Sigmoid colon (tissue), 7 donors: ENCODE data around the gene DIP2C. TPM values are rescaled to one million over a fixed set of nuclear protein-coding genes. Genes with fewer than 3 reads are reported as not detected.

Experiments used
- DNase-seq: peaks from one replicate; pipeline ENCODE4 v3.0.0-alpha.2; 2019
- H3K27ac ChIP-seq, 4 donors: fragments of 200-600 bp; sonication (generic); one replicate each; pipeline ENCODE4 v1.5.1; 2016 to 2019; ENCODE audit warnings: mild to moderate bottlenecking in 1 of 4
- H3K27me3 ChIP-seq, 3 donors: fragments of 200-600 bp; sonication (generic); one replicate each; pipeline ENCODE4 v1.5.1; 2019; ENCODE audit warnings: mild to moderate bottlenecking in 1 of 3
- H3K36me3 ChIP-seq, 4 donors: fragments of 200-600 bp; sonication (generic); one replicate each; pipeline ENCODE4 v1.5.1; 2016 to 2019
- H3K4me1 ChIP-seq, 4 donors: fragments of 200-600 bp; sonication (generic); one replicate each; pipeline ENCODE4 v1.5.1; 2017 to 2019
- H3K4me3 ChIP-seq, 4 donors: fragments of 200-600 bp; sonication (generic); one replicate each; pipeline ENCODE4 v1.5.1; 2017 to 2019; ENCODE audit warnings: mild to moderate bottlenecking in 2 of 4, moderate library complexity in 1 of 4
- H3K9me3 ChIP-seq, 4 donors: fragments of 200-600 bp in 3 of 4; sonication (generic) in 3 of 4; one replicate each; pipeline versions ENCODE4 v1.5.1 to v1.6.1; 2013 to 2019
- EP300 ChIP-seq, 4 donors: sonication (generic); formaldehyde crosslinking; IDR thresholded peaks; one replicate each; pipeline ENCODE4 v1.6.1; 2017; ENCODE audit warnings: antibody characterized with exemption in 4 of 4
- POLR2A ChIP-seq, 2 donors: fragments of 450-650 bp; IDR thresholded peaks; one replicate each; pipeline ENCODE4 v1.6.1; 2016; ENCODE audit warnings: antibody characterized with exemption in 2 of 2, mild to moderate bottlenecking in 2 of 2, moderate library complexity in 2 of 2
- POLR2AphosphoS5 ChIP-seq, 4 donors: sonication (generic); formaldehyde crosslinking; IDR thresholded peaks; one replicate each; pipeline ENCODE4 v1.6.1; 2017; ENCODE audit warnings: antibody characterized with exemption in 4 of 4
- WGBS, 2 donors: extraction: QIAGEN DNeasy Blood & Tissue Kit; methylation state at CpG; one replicate each; pipeline ENCODE4 v1.1.7; 2013; 5-methylcytosine and 5-hydroxymethylcytosine counted together
- intact Hi-C: fragments of 100-400 bp; cut with DNase I; formaldehyde crosslinking; loops from one replicate; pipeline ENCODE4 v1.15.1; 2023
- polyA plus RNA-seq, 3 donors: library from polyadenylated mRNA; stranded (reverse); fragments of 200-250 nt; gene quantifications; one replicate each; pipeline ENCODE4 v1.2.3, GENCODE V29; 2013
- total RNA-seq, 4 donors: library from RNA; depleted of rRNA; stranded (reverse); fragments of >200 nt; gene quantifications; one replicate each; pipeline ENCODE4 v1.1.0, GENCODE V29; 2016
- TF ChIP-seq, protein P1 (sequence below), 4 experiments: fragments of 450-650 bp in 3 of 4; fragments of 200-600 bp in 1 of 4; IDR thresholded peaks; one replicate each; pipeline ENCODE4 v1.5.1; 2016 to 2019; ENCODE audit warnings: antibody characterized with exemption in 4 of 4, mild to moderate bottlenecking in 3 of 4, moderate library complexity in 2 of 4
- donor health status: healthy with polysubstance abuse.
- donor health status: Bipolar disorder and iron deficiency.
- donor health status: healthy.

The DIP2C gene
- total and polyA plus RNA-seq, 7 donors: 1.8 to 67.9 (median 42.1) TPM

GRCh38 chr10:486206-486605, 203.3 kb downstream of the DIP2C start:
- H3K4me1 ChIP-seq: peaks cover 0 to 83% (median 70%) of the 10 kb centered on the region in 4 donors
- H3K4me3 ChIP-seq: no peak overlapping the region
- intact Hi-C loops: no loop called here
- H3K9me3 ChIP-seq: no peaks in the 10 kb centered on the region
- 70 to 79% methylated on average over 11 of the region's 11 CpGs for WGBS, 2 donors
- no peaks in the 10 kb centered on the region for H3K36me3 ChIP-seq
- H3K27ac ChIP-seq: peak overlapping the region; percentile 82 to 90 (median 86)
- H3K27me3 ChIP-seq: no peaks in the 10 kb centered on the region
- TF ChIP-seq EP300 (IDR thresholded peaks at IDR 0.05) (peak in 1 of 4 donors; percentile 50), POLR2A (IDR thresholded peaks at IDR 0.05) (no peak), POLR2AphosphoS5 (IDR thresholded peaks at IDR 0.05) (peak in 2 of 4 donors; percentile 4 to 35)
- TF ChIP-seq, protein P1, sequence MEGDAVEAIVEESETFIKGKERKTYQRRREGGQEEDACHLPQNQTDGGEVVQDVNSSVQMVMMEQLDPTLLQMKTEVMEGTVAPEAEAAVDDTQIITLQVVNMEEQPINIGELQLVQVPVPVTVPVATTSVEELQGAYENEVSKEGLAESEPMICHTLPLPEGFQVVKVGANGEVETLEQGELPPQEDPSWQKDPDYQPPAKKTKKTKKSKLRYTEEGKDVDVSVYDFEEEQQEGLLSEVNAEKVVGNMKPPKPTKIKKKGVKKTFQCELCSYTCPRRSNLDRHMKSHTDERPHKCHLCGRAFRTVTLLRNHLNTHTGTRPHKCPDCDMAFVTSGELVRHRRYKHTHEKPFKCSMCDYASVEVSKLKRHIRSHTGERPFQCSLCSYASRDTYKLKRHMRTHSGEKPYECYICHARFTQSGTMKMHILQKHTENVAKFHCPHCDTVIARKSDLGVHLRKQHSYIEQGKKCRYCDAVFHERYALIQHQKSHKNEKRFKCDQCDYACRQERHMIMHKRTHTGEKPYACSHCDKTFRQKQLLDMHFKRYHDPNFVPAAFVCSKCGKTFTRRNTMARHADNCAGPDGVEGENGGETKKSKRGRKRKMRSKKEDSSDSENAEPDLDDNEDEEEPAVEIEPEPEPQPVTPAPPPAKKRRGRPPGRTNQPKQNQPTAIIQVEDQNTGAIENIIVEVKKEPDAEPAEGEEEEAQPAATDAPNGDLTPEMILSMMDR (IDR thresholded peaks at IDR 0.05): no peak
- peak; percentile 86 for DNase-seq

DNA sequence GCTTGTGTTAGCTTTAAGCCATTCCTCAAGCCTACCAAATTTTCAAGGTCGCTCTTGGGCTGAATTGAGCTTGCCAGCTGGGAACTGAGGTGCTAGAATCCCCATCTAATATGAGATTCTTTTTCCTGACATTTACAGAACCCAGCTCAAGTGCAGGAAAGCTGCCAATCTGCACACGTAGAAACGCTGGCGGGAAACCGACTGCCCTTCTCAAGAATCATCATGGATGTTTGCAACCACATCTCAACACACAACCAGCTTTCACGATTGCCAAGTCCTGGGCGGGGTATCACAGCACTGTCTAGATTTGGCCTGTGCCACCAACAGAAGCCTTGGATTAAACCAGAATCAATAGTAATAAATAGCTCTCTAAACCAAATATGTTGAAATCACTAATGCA, 203.7 kb downstream of the DIP2C start:
- Histone ChIP-seq H3K4me3 (no peak overlapping the region), H3K27ac (peak overlapping the region; percentile 82 to 90 (median 86)), H3K27me3 (no peaks in the 10 kb centered on the region), H3K4me1 (peaks cover 0 to 85% (median 71%) of the 10 kb centered on the region in 4 donors), H3K9me3 (no peaks in the 10 kb centered on the region), H3K36me3 (no peaks in the 10 kb centered on the region)
- peak; percentile 86 for DNase-seq
- intact Hi-C loops: no loop called here
- peak in 3 of 4 donors; percentile 54 to 63 (median 58) for TF ChIP-seq POLR2AphosphoS5 (IDR thresholded peaks at IDR 0.05)
- TF ChIP-seq, protein P1 (IDR thresholded peaks at IDR 0.05): no peak
- TF ChIP-seq EP300 (IDR thresholded peaks at IDR 0.05): peak in 3 of 4 donors; percentile 56 to 86 (median 61)
- WGBS, 2 donors: 79 to 87% methylated on average over 7 of the region's 7 CpGs

DNA sequence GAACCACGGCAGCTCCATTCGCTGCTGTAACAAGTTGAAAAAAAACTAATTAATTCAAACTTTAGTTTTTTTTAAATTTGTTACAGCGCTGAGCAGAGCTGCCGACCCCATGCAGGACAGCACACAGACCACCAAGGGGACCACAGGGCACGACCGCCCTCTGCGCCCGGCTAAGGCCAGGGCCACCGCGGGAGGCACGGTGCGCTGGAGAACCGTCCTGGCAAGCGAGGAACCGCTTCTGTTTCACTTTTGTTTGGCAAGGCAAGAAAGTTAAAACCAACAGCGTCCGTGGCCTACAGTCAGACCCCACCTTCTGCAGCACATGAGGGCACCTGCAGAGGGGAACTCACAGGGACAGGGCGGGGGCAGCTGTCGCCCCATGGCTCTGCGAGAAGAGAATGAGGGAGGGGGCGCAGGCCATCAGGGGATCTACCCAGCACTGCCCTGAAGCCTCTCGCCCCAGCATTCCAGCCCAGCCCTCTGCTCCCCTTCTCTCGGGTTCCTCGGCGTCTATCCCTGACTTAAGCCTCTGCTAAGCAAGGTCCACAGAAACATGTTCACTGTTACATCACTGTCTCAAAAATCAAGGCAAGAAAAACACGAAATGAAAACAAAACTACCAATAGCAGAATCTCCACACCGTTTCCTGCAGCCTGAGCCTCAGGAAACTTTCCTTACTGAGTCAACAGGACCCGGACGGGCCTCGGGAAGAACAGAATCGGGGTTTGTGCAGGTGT, 204.4 kb downstream of the DIP2C start:
- H3K4me1 ChIP-seq: peaks cover 0 to 82% (median 66%) of the 10 kb centered on the region in 4 donors
- 68 to 78% methylated on average over 31 of the region's 31 CpGs for WGBS, 2 donors

GRCh38 chr10:484441-484924, 205.0 kb downstream of the DIP2C start:
- WGBS, 2 donors: 62 to 72% methylated on average over 24 of the region's 24 CpGs
- DNase-seq: no peak
- intact Hi-C loops: no loop called here

More for the DNA sequence above, 204.4 kb downstream of the DIP2C start:
- TF ChIP-seq EP300 (IDR thresholded peaks at IDR 0.05) (no peak), POLR2AphosphoS5 (IDR thresholded peaks at IDR 0.05) (peak in 2 of 4 donors; percentile 33 to 56)
- TF ChIP-seq, protein P1 (IDR thresholded peaks at IDR 0.05): no peak
- H3K27me3 ChIP-seq: no peaks in the 10 kb centered on the region
- peak overlapping the region; percentile 9 to 45 (median 36) for H3K4me3 ChIP-seq
- no peaks in the 10 kb centered on the region for H3K36me3 ChIP-seq
- H3K27ac ChIP-seq: peak overlapping the region; percentile 82 to 90 (median 86)
- intact Hi-C loops: no loop called here
- H3K9me3 ChIP-seq: no peaks in the 10 kb centered on the region
- DNase-seq: no peak

More at GRCh38 chr10:484441-484924, 205.0 kb downstream of the DIP2C start:
- H3K4me1 ChIP-seq: peaks cover 0 to 82% (median 65%) of the 10 kb centered on the region in 4 donors
- no peaks in the 10 kb centered on the region for H3K36me3 ChIP-seq
- H3K9me3 ChIP-seq: no peaks in the 10 kb centered on the region
- peak overlapping the region; percentile 82 to 90 (median 86) for H3K27ac ChIP-seq
- H3K27me3 ChIP-seq: no peaks in the 10 kb centered on the region
- TF ChIP-seq POLR2A (IDR thresholded peaks at IDR 0.05) (no peak), POLR2AphosphoS5 (IDR thresholded peaks at IDR 0.05) (no peak), EP300 (IDR thresholded peaks at IDR 0.05) (no peak)
- TF ChIP-seq, protein P1 (IDR thresholded peaks at IDR 0.05): no peak
- H3K4me3 ChIP-seq: peak overlapping the region; percentile 9 to 45 (median 36)
